Middle frontal gyrus (tissue), 1 donor: ENCODE results near the gene CNOT6.

Experiments
- DNase-seq: peaks from one replicate; pipeline ENCODE4 v3.0.0-alpha.2; 2015; ENCODE audit warnings: low spot score; ENCODE audit errors: extremely low spot score

The CNOT6 gene

DNA sequence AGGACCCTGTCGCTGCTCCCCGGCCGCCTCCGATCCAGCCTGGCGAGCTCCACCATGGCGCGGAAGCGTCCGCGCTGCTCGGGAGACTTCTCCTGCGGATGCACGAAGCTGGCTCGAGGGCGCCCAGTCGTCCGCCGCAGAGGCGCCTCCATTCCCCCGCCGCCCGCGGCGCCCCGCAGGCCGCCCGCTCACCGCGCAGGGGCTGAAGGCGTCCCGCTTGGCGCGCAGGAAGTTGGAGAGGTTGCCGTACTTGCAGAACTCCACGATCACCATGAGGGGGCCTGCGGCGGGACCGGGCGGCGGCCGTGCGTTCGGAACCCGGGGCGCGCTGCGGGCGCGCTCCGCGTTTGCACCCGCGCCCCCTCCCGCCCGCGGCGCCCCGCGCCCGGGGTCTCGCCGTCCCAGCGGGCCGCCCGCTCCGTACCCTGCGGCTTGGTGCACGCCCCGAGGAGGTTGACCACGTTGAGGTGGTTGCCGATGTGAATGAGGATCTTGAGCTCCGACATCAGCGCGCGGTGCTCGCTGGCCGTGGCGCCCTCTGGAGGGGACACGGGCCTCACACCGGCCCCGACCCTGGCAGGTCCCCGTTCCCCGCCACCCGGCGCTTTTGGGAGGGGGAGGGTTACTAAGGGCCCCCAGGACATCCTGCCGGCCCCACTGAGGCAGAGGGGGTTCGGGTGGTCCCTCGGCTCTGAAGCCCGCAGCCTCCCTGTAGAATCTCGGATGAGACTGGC lies 124.8 kb downstream of the CNOT6 start:
- DNase-seq, result no peak

DNA sequence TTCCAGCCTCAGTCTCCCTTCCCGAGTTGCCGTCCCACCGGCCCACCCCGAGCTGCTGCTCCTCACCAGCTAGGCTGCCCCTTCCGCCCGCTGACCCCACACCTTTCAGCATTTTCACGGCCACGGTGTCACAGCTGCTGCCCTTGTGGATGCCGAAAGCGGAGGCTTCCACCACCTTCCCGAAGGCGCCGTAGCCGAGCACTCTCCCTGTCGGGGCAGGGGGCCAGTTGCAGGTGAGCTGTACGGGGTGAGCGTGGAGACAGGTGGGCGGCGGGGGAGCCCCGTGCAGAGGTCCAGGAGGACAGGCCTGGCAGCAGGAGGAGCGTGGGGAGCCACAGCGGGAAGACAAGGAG lies 125.4 kb downstream of the CNOT6 start:
- DNase-seq, result no peak

DNA sequence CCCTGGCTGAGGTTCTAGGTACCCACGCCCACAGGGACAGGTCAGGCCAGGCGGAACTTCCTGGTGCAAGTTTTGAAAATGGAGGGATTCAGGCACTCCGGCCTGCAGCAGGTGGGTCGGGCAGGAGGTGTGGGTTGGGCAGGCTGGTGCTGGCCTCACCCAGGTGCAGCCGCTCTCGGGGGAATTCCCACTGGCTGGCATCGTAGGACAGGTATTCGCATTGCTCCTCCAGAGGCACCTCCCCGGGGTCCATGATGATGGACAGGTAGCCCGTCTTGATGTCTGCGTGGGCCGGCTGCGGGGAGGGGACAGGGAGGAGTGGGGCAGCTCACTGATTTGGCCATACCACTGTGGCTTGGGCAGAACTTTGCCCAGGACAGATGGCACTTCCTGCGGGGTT lies 125.8 kb downstream of the CNOT6 start:
- DNase-seq, result no peak

DNA sequence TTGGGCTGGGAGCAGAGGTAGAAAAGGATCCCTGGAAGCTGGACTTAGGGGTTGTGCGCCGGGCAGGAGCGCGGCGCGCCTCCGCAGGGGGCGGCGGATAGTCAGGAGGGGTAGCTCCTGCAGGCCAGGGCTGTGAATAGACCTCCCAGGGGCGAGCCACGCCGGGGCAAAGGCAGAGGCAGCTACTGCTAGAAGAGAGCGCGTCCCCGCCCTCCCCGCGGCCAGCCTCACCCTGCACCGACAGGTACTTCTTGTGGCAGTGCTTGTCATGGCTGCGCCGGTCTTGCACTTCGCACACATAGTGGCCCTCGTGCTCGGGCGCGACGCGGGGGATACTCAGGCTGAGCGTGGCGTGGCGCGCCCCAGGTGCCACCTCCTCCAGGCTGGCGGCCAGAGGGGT lies 127.1 kb downstream of the CNOT6 start:
- DNase-seq, result no peak

DNA sequence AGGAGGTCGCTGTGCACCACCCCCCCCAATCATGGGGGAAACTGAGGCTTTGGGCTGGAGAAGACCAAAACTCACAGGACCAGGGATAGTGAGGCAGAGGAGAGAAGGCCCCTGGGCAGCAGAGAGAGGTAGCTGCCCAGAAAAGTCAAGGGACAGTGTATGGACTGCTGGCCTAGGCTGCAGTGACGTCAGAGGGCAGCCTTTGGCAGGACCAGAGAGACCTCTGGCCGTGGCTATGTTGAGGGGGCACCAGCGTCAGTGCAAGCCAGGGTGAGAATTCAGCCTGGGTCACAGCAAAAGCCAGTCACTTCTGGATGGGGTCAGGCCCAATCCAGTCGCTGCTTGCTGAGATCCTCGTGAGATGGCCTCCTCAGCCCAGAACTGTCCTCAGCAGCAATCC lies 128.7 kb downstream of the CNOT6 start:
- no peak for DNase-seq

DNA sequence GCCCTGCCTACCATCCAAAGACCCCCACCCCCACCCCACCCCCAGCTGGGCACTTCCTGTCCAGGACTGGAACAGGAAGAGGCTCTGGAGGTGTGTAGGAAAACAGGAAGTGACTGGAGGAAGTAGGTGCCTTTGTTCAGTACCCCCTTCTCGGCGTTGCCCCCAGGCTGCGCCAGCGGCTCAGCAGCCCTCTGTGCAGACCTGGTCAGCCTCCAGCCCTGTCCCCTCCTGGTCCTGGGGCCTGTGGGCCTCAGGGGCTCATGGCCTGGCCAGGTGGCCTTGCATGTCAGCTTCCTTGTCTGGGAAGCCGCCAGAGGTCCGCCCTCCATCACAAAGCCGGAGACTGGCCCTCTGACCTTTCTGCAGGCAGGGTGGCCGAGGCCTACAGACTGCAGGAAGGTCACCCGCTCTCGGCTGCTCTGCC lies 129.2 kb downstream of the CNOT6 start:
- DNase-seq, result no peak

DNA sequence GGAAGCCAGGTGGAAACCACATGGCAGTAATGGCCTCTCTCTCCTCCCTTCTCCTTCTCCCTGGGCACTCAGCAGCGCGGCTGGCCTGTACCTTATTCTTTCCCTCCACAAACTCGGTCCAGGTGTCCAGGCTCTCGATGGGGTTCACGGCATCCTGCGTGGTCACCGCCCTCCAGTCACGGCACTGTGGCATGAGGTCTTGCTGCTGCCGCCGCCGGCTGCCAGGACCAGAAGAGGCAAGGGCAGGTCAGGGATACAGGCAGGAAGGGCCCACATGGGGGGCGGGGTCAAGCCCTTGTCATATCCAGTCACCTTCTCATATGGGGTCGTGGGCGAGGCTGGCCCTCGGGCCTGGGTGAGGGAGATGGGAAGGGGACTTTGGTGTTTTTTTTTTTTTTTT lies 129.7 kb downstream of the CNOT6 start:
- no peak for DNase-seq

DNA sequence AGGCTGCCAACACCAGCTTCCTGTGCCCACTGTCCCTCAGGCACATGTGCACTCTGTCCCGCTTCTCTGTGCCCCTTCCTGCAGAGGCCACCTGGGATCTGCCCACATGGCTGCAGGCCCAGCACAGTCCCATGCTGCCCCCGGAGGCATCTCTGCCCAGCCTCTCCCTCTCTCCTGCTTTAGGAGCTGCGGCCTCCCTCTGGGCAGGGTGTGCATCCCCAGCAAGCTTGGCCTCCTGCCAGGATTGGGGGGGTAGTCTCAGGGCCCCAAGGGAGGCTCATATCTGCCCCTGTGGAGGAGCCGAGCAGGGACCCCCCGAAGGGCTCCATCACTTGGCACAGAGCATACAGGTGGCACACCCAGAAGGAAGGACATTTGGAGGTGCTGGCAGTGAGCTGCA lies 130.4 kb downstream of the CNOT6 start:
- no peak for DNase-seq

DNA sequence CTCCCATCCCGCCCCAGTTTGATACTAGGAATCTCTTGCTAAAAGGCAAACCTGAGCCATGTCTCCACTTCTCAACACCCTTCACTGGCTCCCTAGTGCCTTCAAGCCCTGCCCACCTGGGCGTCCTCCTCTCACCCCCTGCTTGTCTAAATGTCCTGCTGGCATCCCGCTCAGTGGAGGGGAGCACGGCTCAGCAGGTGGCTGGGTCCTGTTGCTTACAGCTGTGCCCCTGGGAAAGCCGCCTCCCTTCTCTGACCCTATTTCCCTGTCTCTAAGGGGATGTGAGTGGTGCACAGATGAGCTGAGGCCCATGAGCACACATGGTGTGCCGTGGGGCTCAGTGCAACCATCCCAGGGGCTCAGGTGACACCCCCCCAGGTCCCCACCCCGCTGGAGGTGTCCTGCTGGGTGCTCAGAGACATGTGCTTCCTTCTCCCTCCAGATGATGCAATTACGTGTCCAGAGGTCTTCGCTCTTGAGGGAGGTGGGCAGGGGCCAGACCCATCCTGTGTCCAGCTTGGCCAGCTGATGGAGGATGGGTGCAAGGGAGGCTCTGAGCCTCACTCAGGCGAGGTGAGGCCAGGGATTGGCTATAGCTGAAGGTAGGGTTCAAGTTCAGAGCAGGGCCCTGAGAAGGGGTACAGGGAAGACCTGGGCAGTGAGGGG lies 131.1 kb downstream of the CNOT6 start:
- no peak for DNase-seq

DNA sequence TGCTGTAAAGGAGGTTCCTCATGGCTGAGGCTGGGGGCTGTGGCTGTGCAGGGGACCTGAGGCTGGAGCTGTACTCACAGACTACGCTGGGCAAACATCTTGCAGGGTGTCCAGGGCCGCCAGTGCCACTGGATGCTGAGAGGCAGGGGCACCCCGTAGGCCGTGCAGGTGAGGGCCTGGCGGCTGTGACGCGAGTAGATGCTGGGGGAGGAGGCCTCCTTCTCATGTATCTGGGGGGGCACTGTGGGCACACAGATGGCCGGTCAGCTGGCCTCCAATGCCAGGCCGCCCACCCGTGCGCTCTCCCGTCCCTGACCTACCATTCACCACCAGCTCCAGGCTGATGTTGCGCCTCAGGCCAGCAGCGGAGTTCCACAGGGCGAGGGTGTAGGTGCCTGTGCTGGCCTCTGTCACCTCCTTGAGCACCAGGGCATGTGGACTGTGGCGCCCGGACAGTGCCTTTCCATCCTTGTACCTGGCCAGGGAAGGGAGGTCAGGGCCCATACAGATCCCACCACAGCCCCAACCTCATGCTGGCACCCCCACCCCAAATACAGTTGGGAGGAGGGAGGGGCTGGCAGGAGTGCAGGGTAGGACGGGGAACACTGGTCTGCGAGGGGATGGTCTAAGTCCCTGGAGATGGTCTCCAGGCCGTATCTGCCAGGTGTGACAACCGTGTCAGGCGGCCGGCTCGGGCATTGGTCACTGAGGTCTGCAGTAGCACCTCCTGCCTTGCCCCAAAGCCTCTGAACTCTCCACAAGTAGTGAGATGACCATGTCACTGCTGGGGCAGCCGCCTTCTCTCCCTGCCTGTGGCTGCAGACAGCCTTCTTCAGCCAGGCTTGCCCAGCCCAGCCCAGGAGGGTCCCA lies 131.8 kb downstream of the CNOT6 start:
- DNase-seq, result no peak

DNA sequence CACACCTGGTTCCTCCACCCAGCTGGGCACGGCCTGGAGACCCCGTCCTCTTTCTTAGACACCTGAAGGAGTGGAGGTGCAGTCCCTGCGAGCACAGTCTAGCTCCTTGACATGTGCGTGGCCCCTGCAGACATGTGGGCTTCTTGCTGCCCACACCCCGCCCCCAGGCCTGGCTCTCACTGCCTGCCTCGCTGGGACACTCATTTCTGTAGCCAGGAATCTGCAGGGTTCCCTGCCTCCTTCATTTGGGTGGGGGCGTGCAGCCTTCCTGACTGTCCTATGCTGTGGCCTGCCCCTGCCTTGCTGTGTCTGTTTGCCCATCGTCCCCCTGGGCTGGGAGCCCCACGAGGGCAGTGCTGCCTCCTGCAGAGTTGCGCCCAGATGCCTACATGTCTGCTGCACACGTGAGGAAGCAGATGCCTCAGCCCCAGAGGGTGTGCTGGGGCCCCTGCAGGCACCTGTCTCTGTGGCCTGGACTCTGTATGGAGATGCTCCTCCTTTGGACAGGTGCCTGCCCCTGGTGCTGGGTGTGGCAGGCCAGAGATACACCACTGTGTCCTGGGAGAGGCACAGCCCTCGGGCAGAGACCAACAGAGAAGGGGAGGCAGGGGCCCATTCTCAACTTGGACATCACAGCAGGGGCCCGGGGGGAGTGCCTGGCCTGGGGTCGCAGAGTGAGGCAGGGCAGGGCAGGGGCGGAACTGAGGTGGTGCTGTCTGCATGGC lies 132.6 kb downstream of the CNOT6 start:
- DNase-seq, result no peak

DNA sequence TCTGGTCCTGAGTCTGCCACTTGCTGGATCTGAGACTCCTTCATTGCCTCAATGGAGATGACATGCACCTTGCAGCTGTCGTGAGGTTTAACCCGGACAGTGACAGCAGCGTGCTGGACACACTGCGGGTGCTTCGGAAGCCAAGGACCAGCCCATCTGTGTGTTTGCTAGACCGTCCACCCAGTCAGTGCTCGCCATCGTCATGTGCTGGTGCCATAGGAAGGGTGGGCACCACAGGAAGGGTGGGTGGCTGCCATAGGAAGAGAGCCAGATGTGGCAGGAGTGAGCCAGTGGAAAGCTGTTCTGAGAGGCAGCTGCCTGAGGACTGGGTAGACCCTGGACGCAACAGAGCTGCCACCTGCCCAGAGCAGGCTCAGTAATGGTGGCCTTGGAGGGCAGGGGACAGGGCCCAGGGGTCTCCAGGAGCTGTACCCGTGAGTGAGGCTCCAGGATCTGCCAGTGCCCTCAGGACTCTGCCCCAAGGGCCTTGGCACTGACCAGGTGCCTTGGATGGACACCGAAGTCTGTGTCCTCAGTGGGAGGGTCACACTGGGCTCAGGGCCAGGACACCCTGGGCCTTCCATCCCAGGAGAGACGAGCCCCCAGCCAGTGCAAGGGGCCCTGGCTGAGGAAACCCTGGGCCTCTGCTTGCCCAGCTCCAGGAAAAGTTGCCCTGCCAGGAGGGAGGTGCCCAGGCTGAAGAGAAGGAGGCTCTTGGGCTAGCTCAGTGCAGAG lies 133.4 kb downstream of the CNOT6 start:
- DNase-seq, result no peak
